Neural cell (in vitro differentiated cells): ENCODE data around the gene UNC5B.

ENCODE experiments used
- CTCF ChIP-seq: fragments of 450-650 bp; IDR thresholded peaks from 2 replicates; pipeline ENCODE4 v1.5.1; 2014; ENCODE audit warnings: antibody characterized with exemption, mild to moderate bottlenecking, moderate library complexity; ENCODE audit not compliant: poor library complexity, severe bottlenecking
- EP300 ChIP-seq: fragments of 450-650 bp; conservative IDR thresholded peaks from 2 replicates; pipeline ENCODE4 v1.6.1; 2014; ENCODE audit warnings: antibody characterized with exemption, mild to moderate bottlenecking, moderate library complexity; ENCODE audit not compliant: poor library complexity, severe bottlenecking
- EZH2 ChIP-seq: fragments of 200-600, 300-800 bp; shearing (Covaris generic), sonication (generic); IDR thresholded peaks from 2 replicates; pipeline ENCODE4 v1.6.1; 2014; ENCODE audit warnings: antibody characterized with exemption, low read length, borderline replicate concordance, mild to moderate bottlenecking; ENCODE audit not compliant: insufficient read depth, poor library complexity, severe bottlenecking
- MXI1 ChIP-seq: fragments of 450-650 bp; conservative IDR thresholded peaks from 2 replicates; pipeline ENCODE4 v1.6.1; 2014; ENCODE audit warnings: antibody characterized with exemption, mild to moderate bottlenecking; ENCODE audit not compliant: poor library complexity, severe bottlenecking
- RAD21 ChIP-seq: fragments of 450-650 bp; conservative IDR thresholded peaks from 2 replicates; pipeline ENCODE4 v1.6.1; 2014; ENCODE audit warnings: antibody characterized with exemption, mild to moderate bottlenecking, moderate library complexity
- REST ChIP-seq: IDR thresholded peaks from 2 replicates; pipeline ENCODE4 v1.6.1; 2012; ENCODE audit warnings: borderline replicate concordance
- SMC3 ChIP-seq: fragments of 450-650 bp; conservative IDR thresholded peaks from 2 replicates; pipeline ENCODE4 v1.6.1; 2014; ENCODE audit warnings: antibody characterized with exemption, mild to moderate bottlenecking, moderate library complexity; ENCODE audit not compliant: poor library complexity

- TF ChIP-seq CTCF, result no peak
- no peak for TF ChIP-seq RAD21
- TF ChIP-seq EP300, result no peak
- TF ChIP-seq EZH2, result no peak
- TF ChIP-seq REST, result no peak
- TF ChIP-seq MXI1, result no peak
- no peak for TF ChIP-seq SMC3
Measured at GRCh38 chr10:71179382-71179781, 33.0 kb upstream of the UNC5B start.
